Cardiac ventricle fibroblast (primary cell): ENCODE data around the gene MYH6. TPM values are rescaled to one million over a fixed set of nuclear protein-coding genes. Genes with fewer than 3 reads are reported as not detected.

ENCODE experiments used
- total RNA-seq: library from RNA; depleted of rRNA; stranded (reverse); fragments of >200 nt; gene quantifications from 2 replicates; pipeline ENCODE4 v1.2.3, GENCODE V29; 2015

The MYH6 gene
- not detected in 2 replicates for total RNA-seq

GRCh38 chr14:23407516-23408306 is at the start of gene MYH6:
Gene MYH6 (minus strand): TSS chr14:23408273. CDS start chr14:23407223, 1,050 bp downstream.

GRCh38 chr14:23435543-23436326 is 27.7 kb upstream of the MYH6 start, which contains the start of gene MYH7:
Gene MYH7 (minus strand): TSS chr14:23435660. CDS start chr14:23433732, 1,928 bp downstream.

GRCh38 chr14:23376482-23377197 is 31.4 kb downstream of the MYH6 start, which contains the start of gene CMTM5:
Gene CMTM5 (plus strand): TSS chr14:23377046. CDS start chr14:23377252, 206 bp downstream.

GRCh38 chr14:23372509-23372908 is 35.6 kb downstream of the MYH6 start, which contains the start of gene IL25:
Gene IL25 (plus strand): TSS chr14:23372809.

GRCh38 chr14:23365036-23365731 is 42.9 kb downstream of the MYH6 start, which contains the start of gene EFS:
Gene EFS (minus strand): TSS chr14:23365172. CDS start chr14:23365025, 147 bp downstream.

GRCh38 chr14:23352506-23353432 is 55.3 kb downstream of the MYH6 start, which contains the start of gene SLC22A17:
Gene SLC22A17 (minus strand): TSS chr14:23352887.

Other genes with a start within 250 kb of the MYH6 start
- 11.2 and 13.9 TPM in 2 replicates for gene SLC7A8, start 224.6 kb downstream of the MYH6 start, total RNA-seq
- not detected in 2 replicates for gene RNF212B, start 170.3 kb downstream of the MYH6 start, total RNA-seq
- gene HOMEZ, start 122.1 kb downstream of the MYH6 start, total RNA-seq: 6.7 and 8.2 TPM in 2 replicates
- 4.9 and 9.9 TPM in 2 replicates for gene PPP1R3E, start 105.4 kb downstream of the MYH6 start, total RNA-seq
- gene BCL2L2, start 101.4 kb downstream of the MYH6 start, total RNA-seq: 10.2 and 11.8 TPM in 2 replicates
- 31.1 and 35.1 TPM in 2 replicates for gene PABPN1, start 86.8 kb downstream of the MYH6 start, total RNA-seq
- gene SLC22A17, start 55.4 kb downstream of the MYH6 start, total RNA-seq: 26.1 and 33.0 TPM in 2 replicates
- 6.7 and 8.9 TPM in 2 replicates for gene EFS, start 43.1 kb downstream of the MYH6 start, total RNA-seq
- not detected in 2 replicates for gene IL25, start 35.5 kb downstream of the MYH6 start, total RNA-seq
- gene CMTM5, start 31.2 kb downstream of the MYH6 start, total RNA-seq: not detected in 2 replicates
- gene MYH7, start 27.4 kb upstream of the MYH6 start, total RNA-seq: not detected in 2 replicates
- 18.8 and 30.0 TPM in 2 replicates for gene NGDN, start 61.4 kb upstream of the MYH6 start, total RNA-seq
- gene ZFHX2, start 143.5 kb upstream of the MYH6 start, total RNA-seq: 0.44 TPM in 1 of 2 replicates, not detected in the other
- gene THTPA, start 148.0 kb upstream of the MYH6 start, total RNA-seq: 12.8 and 18.7 TPM in 2 replicates
- gene AP1G2, start 159.5 kb upstream of the MYH6 start, total RNA-seq: 10.6 and 22.3 TPM in 2 replicates
- gene JPH4, start 170.5 kb upstream of the MYH6 start, total RNA-seq: not detected in 2 replicates
- 1.7 TPM in 1 of 2 replicates, not detected in the other for gene DHRS2, start 228.1 kb upstream of the MYH6 start, total RNA-seq